Upper lobe of left lung (tissue), 6 donors: ENCODE measurements around the gene ABCB11. TPM values are rescaled to one million over a fixed set of nuclear protein-coding genes. Genes with fewer than 3 reads are reported as not detected.

ENCODE experiments used
- ATAC-seq, 2 donors: fragments of 200-7000 bp; cut with Tn5 transposase; one replicate each; pipeline ENCODE4 v1.9.1; 2022; ENCODE audit warnings: mild to moderate bottlenecking in 2 of 2, moderate library complexity in 2 of 2; ENCODE audit not compliant: low FRiP score in 2 of 2
- DNase-seq, 2 donors: peaks; one replicate each; pipeline ENCODE4 v3.0.0-alpha.2; 2019 to 2020
- H3K27ac ChIP-seq, 4 donors: fragments of 200-600 bp; sonication (generic); one replicate each; pipeline ENCODE4 v1.5.1; 2016 to 2019
- H3K27me3 ChIP-seq, 4 donors: fragments of 200-600 bp; sonication (generic); one replicate each; pipeline ENCODE4 v1.5.1; 2017 to 2019
- H3K36me3 ChIP-seq, 4 donors: fragments of 200-600 bp; sonication (generic); one replicate each; pipeline ENCODE4 v1.5.1; 2016 to 2019
- H3K4me1 ChIP-seq, 4 donors: fragments of 200-600 bp; sonication (generic); one replicate each; pipeline ENCODE4 v1.5.1; 2018 to 2019
- H3K4me3 ChIP-seq, 4 donors: fragments of 200-600 bp; sonication (generic); one replicate each; pipeline ENCODE4 v1.5.1; 2017 to 2019; ENCODE audit warnings: mild to moderate bottlenecking in 2 of 4, moderate library complexity in 1 of 4
- H3K9me3 ChIP-seq, 4 donors: fragments of 200-600 bp; sonication (generic); one replicate each; pipeline ENCODE4 v1.5.1; 2018 to 2019
- CTCF ChIP-seq, 6 experiments: fragments of 450-650 bp in 4 of 6; fragments of 200-600 bp in 2 of 6; sonication (generic) in 2 of 6; IDR thresholded peaks; one replicate each; pipeline ENCODE4 v1.5.1; 2016 to 2019; ENCODE audit warnings: antibody characterized with exemption in 6 of 6
- EP300 ChIP-seq, 4 donors: sonication (generic); formaldehyde crosslinking; IDR thresholded peaks; one replicate each; pipeline ENCODE4 v1.5.1; 2017; ENCODE audit warnings: antibody characterized with exemption in 4 of 4, control low read depth in 2 of 4
- POLR2A ChIP-seq, 4 donors: fragments of 450-650 bp; IDR thresholded peaks; one replicate each; pipeline ENCODE4 v1.5.1; 2016 to 2017; ENCODE audit warnings: antibody characterized with exemption in 4 of 4, mild to moderate bottlenecking in 2 of 4
- POLR2AphosphoS5 ChIP-seq, 2 donors: sonication (generic); formaldehyde crosslinking; IDR thresholded peaks; one replicate each; pipeline ENCODE4 v1.5.1; 2017; ENCODE audit warnings: antibody characterized with exemption in 2 of 2
- WGBS, 2 donors: methylation state at CpG; one replicate each; pipeline ENCODE4 v1.1.5; 2017 to 2018; 5-methylcytosine and 5-hydroxymethylcytosine counted together
- total RNA-seq, 6 donors: library from RNA; depleted of rRNA in 4 of 6; stranded (reverse); fragments of >200 nt in 4 of 6; gene quantifications; one replicate each; pipeline versions ENCODE4 v1.1.0 to v1.2.1, GENCODE V29; 2016 to 2021
- donor health status: DM: no; HTN: no; CAD: no; lungs with moderate emphysema.
- donor health status: DM: no; HTN: yes; CAD: no; lungs with severe emphysema.

Gene ABCB11
- total RNA-seq, 6 donors from 2014 or later = 0.03 to 3.6 TPM; not detected in 4

DNA sequence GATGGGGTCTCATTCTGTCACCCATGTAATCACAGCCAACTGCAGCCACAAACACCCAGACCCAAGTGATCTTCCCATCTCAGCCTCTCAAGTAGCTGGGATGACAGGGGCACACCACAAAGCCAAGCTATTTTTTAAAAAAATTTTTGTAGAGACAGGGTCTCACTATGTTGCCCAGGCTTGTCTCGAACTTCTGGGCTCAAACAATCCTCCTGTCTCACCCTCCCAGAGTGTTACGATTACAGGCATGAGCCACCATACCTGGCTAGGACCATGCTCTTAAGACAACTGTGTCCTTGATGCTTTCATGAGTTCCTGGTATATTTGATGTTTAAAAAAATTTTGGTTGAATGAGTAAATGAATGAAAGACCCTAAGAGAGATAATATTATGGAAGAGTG lies 19.4 kb downstream of the ABCB11 start:
- H3K27ac ChIP-seq = no peak overlapping the region
- no peaks in the 10 kb centered on the region for H3K27me3 ChIP-seq
- DNase-seq (no peak), ATAC-seq (no peak)
- H3K36me3 ChIP-seq = no peaks in the 10 kb centered on the region
- H3K4me1 ChIP-seq = no peaks in the 10 kb centered on the region
- H3K9me3 ChIP-seq = no peaks in the 10 kb centered on the region
- H3K4me3 ChIP-seq = no peak overlapping the region
- WGBS, 2 donors = 81 to 88% methylated on average over 2 of the region's 2 CpGs
- no peak for TF ChIP-seq POLR2AphosphoS5 (IDR thresholded peaks at IDR 0.05)
- TF ChIP-seq EP300 (IDR thresholded peaks at IDR 0.05) = no peak
- TF ChIP-seq POLR2A (IDR thresholded peaks at IDR 0.05) = no peak
- TF ChIP-seq CTCF (IDR thresholded peaks at IDR 0.05) = no peak

- 69% methylated on average over 8 of the region's 8 CpGs for WGBS, 2 donors
- DNase-seq (no peak), ATAC-seq (no peak)
- TF ChIP-seq CTCF (IDR thresholded peaks at IDR 0.05) = no peak
- TF ChIP-seq POLR2A (IDR thresholded peaks at IDR 0.05) = no peak
- TF ChIP-seq EP300 (IDR thresholded peaks at IDR 0.05) = no peak
- no peak for TF ChIP-seq POLR2AphosphoS5 (IDR thresholded peaks at IDR 0.05)
- Histone ChIP-seq H3K36me3 (no peaks in the 10 kb centered on the region), H3K9me3 (no peaks in the 10 kb centered on the region), H3K27ac (no peak overlapping the region), H3K27me3 (no peaks in the 10 kb centered on the region), H3K4me1 (no peaks in the 10 kb centered on the region), H3K4me3 (no peak overlapping the region)
Measured at GRCh38 chr2:169010633-169011460, 20.3 kb downstream of the ABCB11 start.

GRCh38 chr2:169009865-169010579 lies 21.1 kb downstream of the ABCB11 start:
- H3K27me3 ChIP-seq = no peaks in the 10 kb centered on the region
- DNase-seq (no peak), ATAC-seq (no peak)
- no peaks in the 10 kb centered on the region for H3K4me1 ChIP-seq
- TF ChIP-seq POLR2A (IDR thresholded peaks at IDR 0.05) = no peak
- TF ChIP-seq EP300 (IDR thresholded peaks at IDR 0.05) = no peak
- TF ChIP-seq CTCF (IDR thresholded peaks at IDR 0.05) = no peak
- TF ChIP-seq POLR2AphosphoS5 (IDR thresholded peaks at IDR 0.05) = no peak
- H3K4me3 ChIP-seq = no peak overlapping the region
- 46 to 50% methylated on average over 3 of the region's 3 CpGs for WGBS, 2 donors
- no peaks in the 10 kb centered on the region for H3K9me3 ChIP-seq
- no peaks in the 10 kb centered on the region for H3K36me3 ChIP-seq
- no peak overlapping the region for H3K27ac ChIP-seq

DNA sequence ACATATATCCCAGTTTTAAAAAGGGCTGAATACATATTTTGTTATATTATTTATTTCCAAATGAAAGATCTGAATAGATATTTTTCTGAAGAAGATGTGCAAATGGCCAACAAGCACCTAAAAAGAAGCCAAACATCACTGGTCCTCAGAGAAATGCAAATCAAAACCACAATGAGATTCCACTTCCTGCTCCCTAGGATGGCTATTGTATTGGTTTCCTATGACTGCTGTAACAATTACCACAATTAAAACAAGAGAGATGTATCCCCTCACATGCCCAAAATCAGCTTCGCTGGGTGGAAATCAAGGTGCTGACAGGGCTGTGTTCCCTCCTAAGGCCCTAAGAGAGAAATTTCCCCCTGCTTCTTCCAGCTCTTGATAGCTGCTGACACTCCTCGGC lies 23.2 kb downstream of the ABCB11 start:
- H3K27me3 ChIP-seq = no peaks in the 10 kb centered on the region
- no peaks in the 10 kb centered on the region for H3K9me3 ChIP-seq
- DNase-seq (no peak), ATAC-seq (no peak)
- no peaks in the 10 kb centered on the region for H3K36me3 ChIP-seq
- no peaks in the 10 kb centered on the region for H3K4me1 ChIP-seq
- H3K27ac ChIP-seq = no peak overlapping the region
- TF ChIP-seq POLR2A (IDR thresholded peaks at IDR 0.05) = no peak
- no peak for TF ChIP-seq CTCF (IDR thresholded peaks at IDR 0.05)
- no peak for TF ChIP-seq EP300 (IDR thresholded peaks at IDR 0.05)
- no peak overlapping the region for H3K4me3 ChIP-seq
- 69 to 76% methylated on average over 2 of the region's 2 CpGs for WGBS, 2 donors
